ENCODE data around the gene LRRN1.
"Not testable (repeated sequence)": the region's sequence is repeated elsewhere in the genome, so short reads cannot be mapped to it uniquely, and the experiment has no call there.

LRRN1 gene

GRCh38 chr3:3827111-3827510, 27.9 kb downstream of the LRRN1 start:
- Histone ChIP-seq H3K4me2 (ENCODE audit: low read depth, low read length, poor library complexity, severe bottlenecking) (no peak overlapping the region), H3K79me2 (ENCODE audit: insufficient read depth, low read length) (no peaks in the 10 kb centered on the region), H3K36me3 (ENCODE audit: insufficient read depth, low read length) (no peaks in the 10 kb centered on the region)

GRCh38 chr3:3828417-3828816, 29.2 kb downstream of the LRRN1 start:
- not testable (repeated sequence) for H3K79me2 ChIP-seq (ENCODE audit: insufficient read depth, low read length); H3F3A ChIP-seq (ENCODE audit: low read depth); H2AFZ ChIP-seq (ENCODE audit: low read length); H3K4me1 ChIP-seq (ENCODE audit: insufficient read depth, low read length, poor library complexity, severe bottlenecking); H3K36me3 ChIP-seq (ENCODE audit: insufficient read depth, low read length); H3K4me2 ChIP-seq (ENCODE audit: low read depth, low read length, poor library complexity, severe bottlenecking); H4K20me1 ChIP-seq (ENCODE audit: insufficient read depth, low read length, poor library complexity, severe bottlenecking); H3K4me3 ChIP-seq (ENCODE audit: low read length, poor library complexity, severe bottlenecking); H3K9ac ChIP-seq (ENCODE audit: low read depth, low read length, poor library complexity, severe bottlenecking); H3K9me3 ChIP-seq (ENCODE audit: insufficient read depth, low read depth, low read length); H3K9me2 ChIP-seq (replicated peaks; ENCODE audit: low read depth, low read length); H3K27me3 ChIP-seq (ENCODE audit: insufficient read depth, low read length, poor library complexity, severe bottlenecking)

More at GRCh38 chr3:3827111-3827510, 27.9 kb downstream of the LRRN1 start:
- Histone ChIP-seq H3K9me2 (replicated peaks; ENCODE audit: low read depth, low read length) (no peaks in the 10 kb centered on the region), H3K4me1 (ENCODE audit: insufficient read depth, low read length, poor library complexity, severe bottlenecking) (no peaks in the 10 kb centered on the region), H3F3A (ENCODE audit: low read depth) (no peaks in the 10 kb centered on the region), H3K4me3 (ENCODE audit: low read length, poor library complexity, severe bottlenecking) (no peak overlapping the region), H3K9me3 (ENCODE audit: insufficient read depth, low read depth, low read length) (no peaks in the 10 kb centered on the region), H3K9ac (ENCODE audit: low read depth, low read length, poor library complexity, severe bottlenecking) (no peak overlapping the region), H2AFZ (ENCODE audit: low read length) (no peak overlapping the region), H4K20me1 (ENCODE audit: insufficient read depth, low read length, poor library complexity, severe bottlenecking) (no peaks in the 10 kb centered on the region), H3K27me3 (ENCODE audit: insufficient read depth, low read length, poor library complexity, severe bottlenecking) (no peaks in the 10 kb centered on the region)
- TF ChIP-seq CTCF (conservative IDR thresholded peaks at IDR 0.05; ENCODE audit: low read length) (no peak), EZH2phosphoT487 (IDR thresholded peaks at IDR 0.05; ENCODE audit: borderline replicate concordance) (no peak)

GRCh38 chr3:3836845-3837244, 37.6 kb downstream of the LRRN1 start:
- H3K36me3 ChIP-seq (ENCODE audit: insufficient read depth, low read length) = no peaks in the 10 kb centered on the region
- H3K4me2 ChIP-seq (ENCODE audit: low read depth, low read length, poor library complexity, severe bottlenecking) = no peak overlapping the region
- H3K9ac ChIP-seq (ENCODE audit: low read depth, low read length, poor library complexity, severe bottlenecking) = no peak overlapping the region
- no peak overlapping the region for H3K4me3 ChIP-seq (ENCODE audit: low read length, poor library complexity, severe bottlenecking)
- no peaks in the 10 kb centered on the region for H3F3A ChIP-seq (ENCODE audit: low read depth)
- H3K79me2 ChIP-seq (ENCODE audit: insufficient read depth, low read length) = no peaks in the 10 kb centered on the region
- no peaks in the 10 kb centered on the region for H3K27me3 ChIP-seq (ENCODE audit: insufficient read depth, low read length, poor library complexity, severe bottlenecking)
- H4K20me1 ChIP-seq (ENCODE audit: insufficient read depth, low read length, poor library complexity, severe bottlenecking) = no peaks in the 10 kb centered on the region
- H3K9me3 ChIP-seq (ENCODE audit: insufficient read depth, low read depth, low read length) = no peaks in the 10 kb centered on the region
- TF ChIP-seq CTCF (conservative IDR thresholded peaks at IDR 0.05; ENCODE audit: low read length) (no peak), EZH2phosphoT487 (IDR thresholded peaks at IDR 0.05; ENCODE audit: borderline replicate concordance) (no peak)
- no peaks in the 10 kb centered on the region for H3K9me2 ChIP-seq (replicated peaks; ENCODE audit: low read depth, low read length)
- H3K4me1 ChIP-seq (ENCODE audit: insufficient read depth, low read length, poor library complexity, severe bottlenecking) = no peaks in the 10 kb centered on the region
- no peak overlapping the region for H2AFZ ChIP-seq (ENCODE audit: low read length)

GRCh38 chr3:3842356-3842755, 43.1 kb downstream of the LRRN1 start:
- Histone ChIP-seq H3K36me3 (ENCODE audit: insufficient read depth, low read length) (no peaks in the 10 kb centered on the region), H3K9me3 (ENCODE audit: insufficient read depth, low read depth, low read length) (no peaks in the 10 kb centered on the region), H3K9me2 (replicated peaks; ENCODE audit: low read depth, low read length) (no peaks in the 10 kb centered on the region), H3K9ac (ENCODE audit: low read depth, low read length, poor library complexity, severe bottlenecking) (no peak overlapping the region), H3K4me3 (ENCODE audit: low read length, poor library complexity, severe bottlenecking) (no peak overlapping the region), H3K27me3 (ENCODE audit: insufficient read depth, low read length, poor library complexity, severe bottlenecking) (no peaks in the 10 kb centered on the region), H2AFZ (ENCODE audit: low read length) (no peak overlapping the region), H3K79me2 (ENCODE audit: insufficient read depth, low read length) (no peaks in the 10 kb centered on the region), H3K4me1 (ENCODE audit: insufficient read depth, low read length, poor library complexity, severe bottlenecking) (no peaks in the 10 kb centered on the region), H3F3A (ENCODE audit: low read depth) (no peaks in the 10 kb centered on the region), H3K4me2 (ENCODE audit: low read depth, low read length, poor library complexity, severe bottlenecking) (no peak overlapping the region), H4K20me1 (ENCODE audit: insufficient read depth, low read length, poor library complexity, severe bottlenecking) (no peaks in the 10 kb centered on the region)
- TF ChIP-seq CTCF (conservative IDR thresholded peaks at IDR 0.05; ENCODE audit: low read length) (no peak), EZH2phosphoT487 (IDR thresholded peaks at IDR 0.05; ENCODE audit: borderline replicate concordance) (no peak)

Data from Loucy (cell line).